ENCODE data around the gene PPIF. TPM values are rescaled to one million over a fixed set of nuclear protein-coding genes. Genes with fewer than 3 reads are reported as not detected.
"Not testable (repeated sequence)": the region's sequence is repeated elsewhere in the genome, so short reads cannot be mapped to it uniquely, and the experiment has no call there.

The PPIF gene
- total RNA-seq, 1 experiment from 2014 or later, result 80.9 TPM

- no peak overlapping the region for H3K27ac Mint-ChIP-seq
- TF ChIP-seq ZNF423 (CRISPR knock-in tag; IDR thresholded peaks at IDR 0.05) (peak; percentile 90), GRHL2 (CRISPR knock-in tag; IDR thresholded peaks at IDR 0.05; ENCODE audit: insufficient replicate concordance, severe bottlenecking) (no peak), FOXJ3 (CRISPR knock-in tag; IDR thresholded peaks at IDR 0.05; ENCODE audit: borderline replicate concordance) (no peak)
- H3K27me3 Mint-ChIP-seq (ENCODE audit: low read depth), result peaks cover 11% of the 10 kb centered on the region
- peaks cover 23% of the 10 kb centered on the region for H3K9me3 Mint-ChIP-seq
- POLR2A ChIA-PET, result no interaction called here
- H3K36me3 Mint-ChIP-seq, result peaks cover 8% of the 10 kb centered on the region; the same call in 1 of the 2 replicates
- peak; percentile 66 for ATAC-seq
- peaks cover 13% of the 10 kb centered on the region for H3K4me1 Mint-ChIP-seq
- H3K4me3 Mint-ChIP-seq, result no peak overlapping the region
- DNase-seq (ENCODE audit: low spot score), result no peak
- CTCF ChIA-PET, result interaction anchor here (0.6 to 4.6 kb wide), 5 partner anchors 8 to 38 kb away, joined by 3 to 24 read pairs (median 6); partner anchors contain the start of gene PPIF
These were observed 10.5 kb upstream of the PPIF start for GRCh38 chr10:79336739-79337138.

GRCh38 chr10:79337783-79338469 lies 9.3 kb upstream of the PPIF start:
- Mint-ChIP-seq H3K4me1 (peaks cover 13% of the 10 kb centered on the region), H3K9me3 (peaks cover 18% of the 10 kb centered on the region)
- DNase-seq (ENCODE audit: low spot score); H3K36me3 Mint-ChIP-seq; H3K4me3 Mint-ChIP-seq; POLR2A ChIA-PET; ATAC-seq; H3K27me3 Mint-ChIP-seq (ENCODE audit: low read depth); H3K27ac Mint-ChIP-seq: not testable (repeated sequence)
- CTCF ChIA-PET, result interaction anchor here (4.6 kb wide), 1 partner anchor 10 kb away, joined by 24 read pairs; the partner anchor contains the start of gene PPIF

GRCh38 chr10:79339266-79339665 lies 8.0 kb upstream of the PPIF start:
- peaks cover 13% of the 10 kb centered on the region for H3K4me1 Mint-ChIP-seq
- no peak overlapping the region for H3K27ac Mint-ChIP-seq
- peaks cover 5% of the 10 kb centered on the region for H3K27me3 Mint-ChIP-seq (ENCODE audit: low read depth)
- ChIA-PET POLR2A (no interaction called here), CTCF (interaction anchor here (0.6 kb wide), 1 partner anchor 7 kb away, joined by 3 read pairs; no protein-coding TSS in a partner anchor)
- peaks cover 13% of the 10 kb centered on the region for H3K9me3 Mint-ChIP-seq
- no peak overlapping the region for H3K4me3 Mint-ChIP-seq
- peaks cover 4% of the 10 kb centered on the region; the same call in 1 of the 2 replicates for H3K36me3 Mint-ChIP-seq
- DNase-seq (ENCODE audit: low spot score), result no peak
- ATAC-seq, result no peak
- TF ChIP-seq ZNF281 (CRISPR knock-in tag; IDR thresholded peaks at IDR 0.05), result no peak
- no peak for TF ChIP-seq CREM (CRISPR knock-in tag; IDR thresholded peaks at IDR 0.05)
- TF ChIP-seq FOXJ3 (CRISPR knock-in tag; IDR thresholded peaks at IDR 0.05; ENCODE audit: borderline replicate concordance), result no peak
- TF ChIP-seq RORB (CRISPR knock-in tag; IDR thresholded peaks at IDR 0.05), result no peak
- TF ChIP-seq ELF4 (CRISPR knock-in tag; IDR thresholded peaks at IDR 0.05; ENCODE audit: low read depth), result no peak
- no peak for TF ChIP-seq NR2C2 (CRISPR knock-in tag; IDR thresholded peaks at IDR 0.05)
- TF ChIP-seq IRF1 (CRISPR knock-in tag; IDR thresholded peaks at IDR 0.05), result no peak
- no peak for TF ChIP-seq STAT6 (CRISPR knock-in tag; conservative IDR thresholded peaks at IDR 0.05; ENCODE audit: low read depth)
- no peak for TF ChIP-seq GRHL2 (CRISPR knock-in tag; IDR thresholded peaks at IDR 0.05; ENCODE audit: insufficient replicate concordance, severe bottlenecking)
- TF ChIP-seq MAX (CRISPR knock-in tag; IDR thresholded peaks at IDR 0.05), result no peak
- TF ChIP-seq JAZF1 (CRISPR knock-in tag; IDR thresholded peaks at IDR 0.05), result no peak
- no peak for TF ChIP-seq CREB1 (CRISPR knock-in tag; IDR thresholded peaks at IDR 0.05)
- no peak for TF ChIP-seq USF2 (CRISPR knock-in tag; IDR thresholded peaks at IDR 0.05)
- TF ChIP-seq ZNF121 (CRISPR knock-in tag; IDR thresholded peaks at IDR 0.05), result no peak
- no peak for TF ChIP-seq AR (CRISPR knock-in tag; IDR thresholded peaks at IDR 0.05)
- no peak for TF ChIP-seq TEAD1 (CRISPR knock-in tag; IDR thresholded peaks at IDR 0.05)
- TF ChIP-seq ZBTB21 (CRISPR knock-in tag; IDR thresholded peaks at IDR 0.05; ENCODE audit: borderline replicate concordance), result no peak

Measured in WTC11 (cell line).